Ovary (tissue), 9 donors: ENCODE data around the gene RAD50. TPM values are rescaled to one million over a fixed set of nuclear protein-coding genes. Genes with fewer than 3 reads are reported as not detected.

Source experiments
- DNase-seq, 5 donors: peaks; one replicate each; pipeline ENCODE4 v3.0.0-alpha.2; 2019 to 2020
- H3K27ac ChIP-seq, 2 donors: fragments of 200-600 bp; one replicate each; pipeline versions ENCODE4 v1.5.1 to v1.8.0; 2019 to 2022
- H3K27me3 ChIP-seq: fragments of 200-600 bp; one replicate; pipeline ENCODE4 v1.8.0; 2022
- H3K36me3 ChIP-seq: fragments of 200-600 bp; sonication (generic); one replicate; pipeline ENCODE4 v1.5.1; 2019
- H3K4me1 ChIP-seq: one replicate; pipeline ENCODE4 v1.8.1; 2013; ENCODE audit warnings: mild to moderate bottlenecking, moderate library complexity; ENCODE audit not compliant: insufficient read depth
- H3K4me3 ChIP-seq: fragments of 200-600 bp; sonication (generic); one replicate; pipeline ENCODE4 v1.5.1; 2017
- H3K9me3 ChIP-seq, 2 donors: fragments of 200-600 bp in 1 of 2; sonication (generic) in 1 of 2; one replicate each; pipeline versions ENCODE4 v1.5.1 to v1.8.1; 2013 to 2019; ENCODE audit warnings: mild to moderate bottlenecking in 1 of 2, moderate library complexity in 1 of 2
- EP300 ChIP-seq: sonication (generic); formaldehyde crosslinking; IDR thresholded peaks from one replicate; pipeline ENCODE4 v1.6.1; 2017; ENCODE audit warnings: antibody characterized with exemption
- POLR2A ChIP-seq: fragments of 450-650 bp; IDR thresholded peaks from one replicate; pipeline ENCODE4 v1.6.1; 2017; ENCODE audit warnings: antibody characterized with exemption, mild to moderate bottlenecking, moderate library complexity
- WGBS, 3 donors: extraction: QIAGEN DNeasy Blood & Tissue Kit in 1 of 3; methylation state at CpG; one replicate each; pipeline versions ENCODE4 v1.1.5 to v1.1.7; 2013 to 2017; 5-methylcytosine and 5-hydroxymethylcytosine counted together
- intact Hi-C, 4 donors: fragments of 100-400 bp; cut with DNase I; formaldehyde crosslinking; loops; one replicate each; pipeline versions ENCODE4 v1.11.0 to v1.15.1; 2022 to 2023
- polyA plus RNA-seq, 2 donors: library from polyadenylated mRNA; stranded (reverse); fragments of 200-250 nt in 1 of 2; fragments of 350-450 nt in 1 of 2; fragmentation: Illumina TruSeq in 1 of 2; extraction: RNeasy Lipid Tissue Mini Kit (QIAGEN cat#74804) in 1 of 2; gene quantifications; one replicate each; pipeline ENCODE4 v1.2.3, GENCODE V29; 2013 to 2014
- total RNA-seq, 7 donors: library from RNA; depleted of rRNA in 2 of 7; stranded (reverse); fragments of >200 nt in 2 of 7; fragmentation: NEBNext Ultra II Directional in 3 of 7; extraction: Animal tissue kit (Norgen Biotek cat#: 25700) in 3 of 7; gene quantifications; one replicate each; pipeline versions ENCODE4 v1.1.0 to v1.2.4, GENCODE V29; 2016 to 2023
- TF ChIP-seq, protein P1 (sequence below), 3 donors: fragments of 450-650 bp in 2 of 3; fragments of 200-600 bp in 1 of 3; IDR thresholded peaks; one replicate each; pipeline versions ENCODE4 v1.5.1 to v1.8.0; 2016 to 2022; ENCODE audit warnings: antibody characterized with exemption in 3 of 3, mild to moderate bottlenecking in 1 of 3
- donor health status: DM: no; HTN: no; CAD: no; lungs with moderate emphysema.
- donor health status: DM: no; HTN: no; CAD: no.
- donor health status: Bipolar disorder and iron deficiency.
- donor health status: DM: yes; HTN: yes; CAD: no.
- donor health status: DM: no; HTN: no; CAD: no.
- donor health status: DM: yes; HTN: yes; CAD: no.

The RAD50 gene
- total and polyA plus RNA-seq, 9 donors: 9.4 to 41.5 (median 28.1) TPM

DNA sequence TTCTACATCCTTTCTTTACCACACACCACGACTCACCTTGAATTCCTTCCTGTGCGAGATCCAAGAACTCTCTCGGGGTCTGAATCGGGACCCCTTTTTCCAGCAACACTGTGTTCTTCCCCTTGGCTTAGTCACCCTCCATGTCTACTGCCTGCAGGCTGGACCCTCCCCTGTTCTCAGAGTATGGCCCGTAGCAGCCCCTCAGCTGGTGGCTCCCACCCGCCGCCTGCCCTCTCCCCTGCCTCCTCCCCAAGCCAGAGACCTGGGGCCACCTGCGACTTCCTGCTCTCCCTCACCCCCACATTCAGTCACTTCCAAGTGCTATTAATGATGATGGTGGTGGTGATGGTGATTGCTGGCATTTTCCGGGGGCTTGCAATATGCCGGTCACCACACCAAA lies 110.5 kb downstream of the RAD50 start:
- H3K4me3 ChIP-seq: no peak overlapping the region
- 88 to 91% (median 90%) methylated on average over 10 of the region's 10 CpGs for WGBS, 3 donors
- intact Hi-C loops: no loop called here
- H3K4me1 ChIP-seq: no peaks in the 10 kb centered on the region
- DNase-seq: no peak
- no peaks in the 10 kb centered on the region for H3K9me3 ChIP-seq
- no peak overlapping the region for H3K27ac ChIP-seq
- no peak for TF ChIP-seq EP300
- TF ChIP-seq POLR2A: no peak
- TF ChIP-seq, protein P1, sequence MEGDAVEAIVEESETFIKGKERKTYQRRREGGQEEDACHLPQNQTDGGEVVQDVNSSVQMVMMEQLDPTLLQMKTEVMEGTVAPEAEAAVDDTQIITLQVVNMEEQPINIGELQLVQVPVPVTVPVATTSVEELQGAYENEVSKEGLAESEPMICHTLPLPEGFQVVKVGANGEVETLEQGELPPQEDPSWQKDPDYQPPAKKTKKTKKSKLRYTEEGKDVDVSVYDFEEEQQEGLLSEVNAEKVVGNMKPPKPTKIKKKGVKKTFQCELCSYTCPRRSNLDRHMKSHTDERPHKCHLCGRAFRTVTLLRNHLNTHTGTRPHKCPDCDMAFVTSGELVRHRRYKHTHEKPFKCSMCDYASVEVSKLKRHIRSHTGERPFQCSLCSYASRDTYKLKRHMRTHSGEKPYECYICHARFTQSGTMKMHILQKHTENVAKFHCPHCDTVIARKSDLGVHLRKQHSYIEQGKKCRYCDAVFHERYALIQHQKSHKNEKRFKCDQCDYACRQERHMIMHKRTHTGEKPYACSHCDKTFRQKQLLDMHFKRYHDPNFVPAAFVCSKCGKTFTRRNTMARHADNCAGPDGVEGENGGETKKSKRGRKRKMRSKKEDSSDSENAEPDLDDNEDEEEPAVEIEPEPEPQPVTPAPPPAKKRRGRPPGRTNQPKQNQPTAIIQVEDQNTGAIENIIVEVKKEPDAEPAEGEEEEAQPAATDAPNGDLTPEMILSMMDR (IDR thresholded peaks at IDR 0.05): no peak
- H3K36me3 ChIP-seq: no peaks in the 10 kb centered on the region
- H3K27me3 ChIP-seq: no peaks in the 10 kb centered on the region

DNA sequence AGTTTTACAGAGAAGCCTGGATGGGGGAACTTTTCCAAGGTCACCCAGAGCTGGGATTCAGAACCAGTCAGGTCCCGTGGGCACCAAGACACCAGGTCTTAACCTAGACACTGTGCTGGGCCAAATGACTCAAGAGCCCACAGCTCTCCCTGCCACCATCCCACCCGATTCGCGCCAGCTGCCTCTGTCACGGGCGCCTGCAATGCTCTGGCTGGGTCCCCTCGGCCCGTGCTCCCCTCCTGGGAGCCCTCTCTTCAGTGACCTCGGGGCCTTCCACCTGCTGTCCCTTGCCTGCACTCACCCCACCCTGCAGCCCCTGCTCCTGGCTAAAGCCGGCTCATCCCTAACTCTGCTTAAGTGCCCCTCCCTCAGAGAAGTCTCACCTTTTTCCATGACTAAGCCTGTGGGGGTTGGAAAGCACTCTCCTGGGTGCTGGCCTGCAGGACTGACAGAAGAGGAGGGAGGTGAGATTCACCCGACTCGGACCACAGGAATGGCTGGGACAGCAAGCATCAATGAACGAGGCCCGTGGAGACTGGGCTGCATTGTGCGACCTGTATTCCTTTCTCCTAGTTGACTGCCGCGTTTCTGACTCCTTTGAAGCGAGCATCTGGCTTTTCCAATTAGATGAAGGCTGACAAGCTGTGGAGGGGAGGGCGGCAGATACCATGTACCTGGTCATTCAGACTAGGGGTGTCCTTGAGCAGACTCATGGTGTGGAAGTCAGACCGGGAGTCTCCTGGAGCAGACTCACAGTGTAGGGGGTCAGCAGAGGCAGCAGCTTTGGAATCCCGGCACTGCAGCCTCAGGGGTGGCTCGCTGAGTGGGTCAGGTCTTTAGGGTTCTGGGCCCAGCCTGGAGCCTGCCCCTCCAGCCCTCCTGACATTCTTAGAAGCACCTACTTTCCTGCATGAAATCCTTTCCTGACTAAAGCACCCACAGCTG lies 111.3 kb downstream of the RAD50 start:
- DNase-seq: no peak
- Histone ChIP-seq H3K36me3 (no peaks in the 10 kb centered on the region), H3K4me3 (no peak overlapping the region), H3K27ac (no peak overlapping the region), H3K4me1 (no peaks in the 10 kb centered on the region), H3K27me3 (no peaks in the 10 kb centered on the region), H3K9me3 (no peaks in the 10 kb centered on the region)
- WGBS, 3 donors: 61 to 70% (median 63%) methylated on average over 22 of the region's 22 CpGs
- intact Hi-C loops: no loop called here
- TF ChIP-seq POLR2A (no peak), EP300 (no peak)
- TF ChIP-seq, protein P1 (IDR thresholded peaks at IDR 0.05): no peak

DNA sequence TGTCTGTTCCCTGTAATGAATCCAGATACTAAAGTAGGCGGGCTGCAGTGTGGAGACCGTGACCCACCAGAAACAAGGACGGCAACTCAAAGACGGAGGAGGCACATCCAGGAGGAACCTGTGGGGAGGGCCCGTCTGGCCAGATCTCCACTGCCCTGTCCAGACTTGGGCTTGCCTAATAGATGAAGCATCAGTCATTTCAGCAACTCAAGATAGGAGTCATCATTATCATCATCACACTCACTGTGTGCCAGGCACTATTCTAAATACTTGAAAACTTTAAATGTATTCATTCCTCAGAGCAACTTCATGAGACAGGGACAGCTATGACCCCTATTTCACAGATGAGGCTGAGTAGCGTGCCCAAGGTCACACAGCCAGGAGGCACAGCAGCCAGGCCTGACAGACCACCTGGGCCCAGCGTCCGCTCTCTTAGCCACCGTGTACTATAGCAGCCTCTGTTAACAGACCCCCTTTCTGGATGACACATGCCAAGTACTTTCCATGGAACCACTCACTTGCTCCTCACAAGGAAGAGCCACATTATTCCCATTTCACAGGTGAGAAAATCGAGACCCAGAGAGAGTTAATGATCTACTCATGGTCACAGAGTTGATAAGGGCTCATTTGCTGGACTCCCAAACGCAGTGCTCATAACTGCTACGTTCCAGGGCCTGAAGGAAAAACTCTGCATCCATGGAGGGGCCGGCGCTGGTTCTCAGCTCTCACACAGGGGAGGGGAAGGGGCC lies 112.1 kb downstream of the RAD50 start:
- Histone ChIP-seq H3K27ac (no peak overlapping the region), H3K4me3 (no peak overlapping the region), H3K27me3 (no peaks in the 10 kb centered on the region), H3K36me3 (no peaks in the 10 kb centered on the region), H3K4me1 (no peaks in the 10 kb centered on the region), H3K9me3 (no peaks in the 10 kb centered on the region)
- TF ChIP-seq, protein P1 (IDR thresholded peaks at IDR 0.05): no peak
- TF ChIP-seq POLR2A (no peak), EP300 (no peak)
- WGBS, 3 donors: 77 to 85% (median 79%) methylated on average over 14 of the region's 14 CpGs
- DNase-seq: no peak
- intact Hi-C loops: no loop called here

DNA sequence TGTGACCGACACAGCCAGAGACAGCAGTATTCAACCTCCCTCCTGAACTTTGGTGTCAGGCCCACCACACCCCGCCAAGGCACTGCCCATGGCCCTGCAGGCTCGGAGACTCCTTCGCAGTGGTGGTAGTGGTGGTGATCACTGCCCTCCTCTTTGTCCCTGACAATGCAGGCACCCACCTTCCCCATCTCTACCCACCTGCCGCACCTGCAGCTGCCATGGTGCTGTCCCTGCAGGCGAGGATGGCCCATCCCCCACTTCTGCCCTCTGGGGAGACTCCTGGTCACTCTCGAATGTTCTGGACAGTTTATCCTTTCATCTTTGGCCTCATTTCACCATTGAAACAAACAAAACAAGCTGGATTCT lies 112.7 kb downstream of the RAD50 start:
- TF ChIP-seq EP300 (no peak), POLR2A (no peak)
- TF ChIP-seq, protein P1 (IDR thresholded peaks at IDR 0.05): no peak
- intact Hi-C loops: no loop called here
- DNase-seq: no peak
- Histone ChIP-seq H3K9me3 (no peaks in the 10 kb centered on the region), H3K27ac (no peak overlapping the region), H3K27me3 (no peaks in the 10 kb centered on the region), H3K4me3 (no peak overlapping the region), H3K4me1 (no peaks in the 10 kb centered on the region), H3K36me3 (no peaks in the 10 kb centered on the region)
- 75 to 83% (median 83%) methylated on average over 7 of the region's 7 CpGs for WGBS, 3 donors
